ENCODE results near the gene C1QTNF6.

The C1QTNF6 gene

GRCh38 chr22:37137903-37138665 is 50.0 kb downstream of the C1QTNF6 start:
- no peak for DNase-seq

- DNase-seq: no peak
Measured at GRCh38 chr22:37137131-37137530, 50.9 kb downstream of the C1QTNF6 start.

GRCh38 chr22:37135023-37135422 is 53.0 kb downstream of the C1QTNF6 start:
- DNase-seq: no peak

- DNase-seq: no peak
Measured at GRCh38 chr22:37133304-37134018, 54.6 kb downstream of the C1QTNF6 start.

GRCh38 chr22:37132773-37133172 is 55.3 kb downstream of the C1QTNF6 start:
- no peak for DNase-seq
